Progenitor cell of endocrine pancreas (in vitro differentiated cells): ENCODE measurements around the gene RALGPS1. TPM values are rescaled to one million over a fixed set of nuclear protein-coding genes. Genes with fewer than 3 reads are reported as not detected.

Experiments
- DNase-seq: peaks from one replicate; pipeline ENCODE4 v3.0.0; 2021; ENCODE audit warnings: low spot score; ENCODE audit not compliant: unreplicated experiment
- H3K27ac Mint-ChIP-seq: 2 replicates; pipeline ENCODE4 v1.8.0; 2021; ENCODE audit warnings: mild to moderate bottlenecking, moderate library complexity, mixed read lengths
- H3K27me3 Mint-ChIP-seq: 2 replicates; pipeline ENCODE4 v1.8.0; 2021; ENCODE audit warnings: mixed read lengths
- H3K36me3 Mint-ChIP-seq: 2 replicates; pipeline ENCODE4 v1.8.0; 2022; ENCODE audit warnings: mixed read lengths; ENCODE audit not compliant: insufficient read depth
- H3K4me1 Mint-ChIP-seq: 2 replicates; pipeline ENCODE4 v1.8.0; 2021; ENCODE audit warnings: low read depth, mixed read lengths
- H3K4me3 Mint-ChIP-seq: 2 replicates; pipeline ENCODE4 v1.8.0; 2021; ENCODE audit warnings: low read depth, mild to moderate bottlenecking, moderate library complexity, mixed read lengths
- H3K9me3 Mint-ChIP-seq: 2 replicates; pipeline ENCODE4 v1.8.0; 2021; ENCODE audit warnings: low read depth, mixed read lengths
- total RNA-seq: library from RNA; stranded (reverse); gene quantifications from 2 replicates; pipeline ENCODE4 v1.2.1, GENCODE V29; 2021
- TF ChIP-seq, protein P1 (sequence below): fragments of 200-600 bp; sonication (generic); IDR thresholded peaks from one replicate; pipeline ENCODE4 v1.5.0; 2021; ENCODE audit warnings: antibody characterized with exemption, mild to moderate bottlenecking; ENCODE audit not compliant: unreplicated experiment

The RALGPS1 gene
- total RNA-seq, 1 donor from 2014 or later, result 39.2 TPM

DNA sequence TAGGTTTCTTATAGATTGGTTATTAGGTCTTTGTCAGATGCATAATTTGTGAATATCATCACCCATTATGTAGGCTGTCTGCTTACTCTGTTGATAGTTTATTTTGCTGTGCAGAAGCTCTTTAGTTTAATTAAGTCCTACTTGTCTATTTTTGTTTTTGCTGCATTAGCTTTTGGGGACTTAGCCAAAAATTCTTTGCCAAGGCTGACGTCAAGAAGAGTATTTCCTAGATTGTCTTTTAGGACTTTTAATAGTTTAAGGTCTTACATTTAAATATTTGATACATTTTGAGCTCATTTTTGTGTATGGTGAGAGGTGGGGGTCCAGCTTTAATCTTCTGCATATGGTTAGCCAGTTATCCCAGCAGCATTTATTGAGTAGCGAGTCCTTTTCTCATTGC lies 232.7 kb downstream of the RALGPS1 start:
- no peaks in the 10 kb centered on the region for H3K36me3 Mint-ChIP-seq
- H3K4me1 Mint-ChIP-seq, result no peaks in the 10 kb centered on the region
- TF ChIP-seq, protein P1, sequence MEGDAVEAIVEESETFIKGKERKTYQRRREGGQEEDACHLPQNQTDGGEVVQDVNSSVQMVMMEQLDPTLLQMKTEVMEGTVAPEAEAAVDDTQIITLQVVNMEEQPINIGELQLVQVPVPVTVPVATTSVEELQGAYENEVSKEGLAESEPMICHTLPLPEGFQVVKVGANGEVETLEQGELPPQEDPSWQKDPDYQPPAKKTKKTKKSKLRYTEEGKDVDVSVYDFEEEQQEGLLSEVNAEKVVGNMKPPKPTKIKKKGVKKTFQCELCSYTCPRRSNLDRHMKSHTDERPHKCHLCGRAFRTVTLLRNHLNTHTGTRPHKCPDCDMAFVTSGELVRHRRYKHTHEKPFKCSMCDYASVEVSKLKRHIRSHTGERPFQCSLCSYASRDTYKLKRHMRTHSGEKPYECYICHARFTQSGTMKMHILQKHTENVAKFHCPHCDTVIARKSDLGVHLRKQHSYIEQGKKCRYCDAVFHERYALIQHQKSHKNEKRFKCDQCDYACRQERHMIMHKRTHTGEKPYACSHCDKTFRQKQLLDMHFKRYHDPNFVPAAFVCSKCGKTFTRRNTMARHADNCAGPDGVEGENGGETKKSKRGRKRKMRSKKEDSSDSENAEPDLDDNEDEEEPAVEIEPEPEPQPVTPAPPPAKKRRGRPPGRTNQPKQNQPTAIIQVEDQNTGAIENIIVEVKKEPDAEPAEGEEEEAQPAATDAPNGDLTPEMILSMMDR, result no peak
- no peaks in the 10 kb centered on the region for H3K9me3 Mint-ChIP-seq
- no peak overlapping the region for H3K27ac Mint-ChIP-seq
- no peak overlapping the region for H3K4me3 Mint-ChIP-seq
- no peaks in the 10 kb centered on the region for H3K27me3 Mint-ChIP-seq
- DNase-seq, result no peak

DNA sequence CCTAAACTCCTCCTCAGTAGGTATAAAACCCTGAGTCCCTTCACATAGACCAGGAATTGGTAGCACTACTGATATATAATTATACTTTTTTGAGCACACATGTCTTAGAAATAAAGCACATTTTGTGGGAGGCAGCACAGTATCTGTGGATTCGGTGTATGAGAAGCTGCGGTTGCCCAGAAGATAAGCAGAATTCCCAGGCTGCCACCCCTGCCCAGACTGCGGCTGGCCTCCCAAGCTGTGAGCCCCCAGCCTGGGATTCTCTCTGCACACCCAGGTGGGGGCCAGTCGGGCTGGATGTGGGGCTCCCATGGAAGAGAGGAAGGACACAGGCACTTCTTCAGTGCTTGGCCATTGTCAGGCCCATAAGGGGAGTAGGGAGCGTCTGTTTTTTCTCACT lies 233.4 kb downstream of the RALGPS1 start:
- H3K27ac Mint-ChIP-seq, result no peak overlapping the region
- H3K4me3 Mint-ChIP-seq, result no peak overlapping the region
- TF ChIP-seq, protein P1, result no peak
- H3K36me3 Mint-ChIP-seq, result no peaks in the 10 kb centered on the region
- no peaks in the 10 kb centered on the region for H3K9me3 Mint-ChIP-seq
- no peaks in the 10 kb centered on the region for H3K4me1 Mint-ChIP-seq
- no peak for DNase-seq
- H3K27me3 Mint-ChIP-seq, result no peaks in the 10 kb centered on the region

DNA sequence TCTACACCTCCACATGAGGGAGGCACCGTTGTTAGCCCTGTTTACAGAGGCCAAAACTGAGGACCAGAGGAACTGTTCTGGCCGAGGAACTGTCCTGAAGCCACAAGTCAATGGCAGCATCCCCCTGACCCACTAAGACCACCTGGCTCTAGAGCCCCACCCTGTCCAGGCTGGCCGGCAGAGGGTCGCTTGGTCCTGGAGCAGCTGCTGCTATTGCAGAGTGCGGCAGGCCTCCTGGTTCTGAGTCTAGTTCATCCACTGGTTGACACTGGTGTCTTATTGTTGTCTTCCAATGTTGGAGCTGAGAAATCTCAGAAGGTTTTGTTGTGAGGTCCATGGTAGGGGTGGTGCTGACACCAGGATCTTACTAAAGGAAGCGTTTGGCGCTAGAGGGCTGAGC lies 234.4 kb downstream of the RALGPS1 start:
- H3K36me3 Mint-ChIP-seq, result no peaks in the 10 kb centered on the region
- H3K4me1 Mint-ChIP-seq, result no peaks in the 10 kb centered on the region
- H3K27ac Mint-ChIP-seq, result no peak overlapping the region
- TF ChIP-seq, protein P1, result no peak
- no peak for DNase-seq
- no peak overlapping the region for H3K4me3 Mint-ChIP-seq
- no peaks in the 10 kb centered on the region for H3K27me3 Mint-ChIP-seq
- no peaks in the 10 kb centered on the region for H3K9me3 Mint-ChIP-seq

DNA sequence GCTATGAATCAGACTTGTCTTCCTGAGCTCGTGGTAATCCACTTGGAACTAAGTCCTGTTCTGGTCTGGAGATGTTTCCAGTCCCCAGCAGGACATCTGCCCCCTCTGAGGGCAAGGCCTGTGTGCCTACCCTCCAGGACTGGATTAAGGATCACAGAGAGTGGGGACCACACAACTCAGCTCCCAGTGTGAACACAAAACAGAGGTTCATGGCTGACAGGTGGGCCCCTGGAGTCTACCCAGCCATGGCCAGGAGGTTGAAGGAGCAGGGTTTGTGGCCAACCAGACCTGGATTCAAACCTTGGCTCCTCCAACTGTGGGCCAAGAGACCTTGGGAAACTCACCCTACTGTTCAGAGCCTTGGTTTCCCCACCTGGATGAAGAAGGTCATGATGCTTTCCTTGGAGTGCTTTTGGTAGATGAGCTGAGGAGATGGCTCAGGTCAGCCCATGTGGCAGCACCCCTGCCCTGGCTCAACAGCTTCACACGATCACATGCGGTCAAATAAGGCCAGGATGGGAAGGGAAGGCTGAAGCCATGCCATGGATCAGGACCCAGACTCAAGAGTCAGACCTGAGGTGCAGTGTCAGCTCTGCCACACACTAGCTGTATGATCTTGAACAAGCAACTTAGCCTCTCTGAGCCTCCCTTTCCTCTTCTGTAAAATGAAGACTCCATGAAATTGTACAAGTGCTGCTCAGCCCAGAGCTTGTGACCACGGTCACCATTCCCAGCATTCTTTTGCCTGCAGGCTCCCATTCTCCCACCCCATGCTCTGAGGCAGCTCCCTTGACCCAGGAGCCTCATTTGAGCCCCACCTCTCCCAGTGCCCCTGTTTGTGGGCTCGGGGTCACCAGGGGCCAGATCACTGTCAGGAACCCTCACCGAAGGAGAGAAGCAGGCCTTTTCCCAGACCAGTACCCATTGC lies 235.1 kb downstream of the RALGPS1 start:
- Mint-ChIP-seq H3K4me1 (no peaks in the 10 kb centered on the region), H3K9me3 (no peaks in the 10 kb centered on the region), H3K36me3 (no peaks in the 10 kb centered on the region), H3K27me3 (no peaks in the 10 kb centered on the region), H3K27ac (no peak overlapping the region), H3K4me3 (no peak overlapping the region)
- no peak for DNase-seq
- TF ChIP-seq, protein P1, result no peak

DNA sequence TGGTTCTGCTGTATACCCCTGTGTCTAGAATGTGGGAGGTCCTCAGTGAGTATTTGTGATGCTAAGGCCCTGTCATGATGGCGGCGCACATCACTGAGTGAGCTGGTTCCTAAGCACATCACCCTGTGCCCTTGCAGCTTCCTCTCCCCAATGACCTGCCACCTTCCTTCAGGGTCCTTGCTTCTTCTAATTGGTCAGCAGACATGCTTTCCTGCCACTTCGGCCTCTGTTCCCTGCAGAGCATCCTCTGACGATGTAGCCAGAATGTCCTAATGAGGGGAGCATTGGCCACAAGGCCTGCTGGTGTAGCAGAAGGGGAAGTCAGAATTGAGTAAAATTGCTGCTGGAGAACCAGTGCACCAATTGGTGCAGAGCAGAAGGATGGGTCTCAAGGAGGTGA lies 238.9 kb downstream of the RALGPS1 start:
- H3K27ac Mint-ChIP-seq, result no peak overlapping the region
- H3K36me3 Mint-ChIP-seq, result no peaks in the 10 kb centered on the region
- H3K27me3 Mint-ChIP-seq, result no peaks in the 10 kb centered on the region
- no peaks in the 10 kb centered on the region for H3K4me1 Mint-ChIP-seq
- TF ChIP-seq, protein P1, result no peak
- no peak overlapping the region for H3K4me3 Mint-ChIP-seq
- DNase-seq, result no peak
- H3K9me3 Mint-ChIP-seq, result no peaks in the 10 kb centered on the region
